ENCODE data around the gene NKX2-4. TPM values are rescaled to one million over a fixed set of nuclear protein-coding genes. Genes with fewer than 3 reads are reported as not detected.
"Not testable (repeated sequence)": the region's sequence is repeated elsewhere in the genome, so short reads cannot be mapped to it uniquely, and the experiment has no call there.

Gene NKX2-4
- total and polyA plus RNA-seq, 9 of the 15 experiments (the other 6 are each of a cell fraction or from before 2014, with no cell fraction given): not detected

- H3K4me3 ChIP-seq; H3K9me3 ChIP-seq (replicated peaks; ENCODE audit: control insufficient read depth, insufficient read depth, low read depth, low read length); H3K9ac ChIP-seq (ENCODE audit: insufficient read depth in 1 of 2, low read depth in 2 of 2, low read length in 2 of 2); POLR2A ChIA-PET; in situ Hi-C loops (cut with MboI); H2AFZ ChIP-seq (ENCODE audit: low read depth, low read length); H3K4me2 ChIP-seq (ENCODE audit: insufficient read depth, low read length); H4K20me1 ChIP-seq (replicated peaks; ENCODE audit: control insufficient read depth, insufficient read depth, low read length); BruUV-seq (replicated peaks); H3K27me3 ChIP-seq (ENCODE audit: control insufficient read depth in 2 of 2, insufficient read depth in 2 of 2, low read length in 2 of 2); intact Hi-C loops (cut with micrococcal nuclease); CTCF ChIA-PET (ENCODE audit: low intra/inter-chr PET ratio); H3K9me1 ChIP-seq (ENCODE audit: control insufficient read depth, insufficient read depth, low read length); H3K27ac ChIP-seq (ENCODE audit: extremely low read depth, low read depth, low read length); ATAC-seq; H3K79me2 ChIP-seq (ENCODE audit: control insufficient read depth, insufficient read depth, low read length); H3K4me1 ChIP-seq (replicated peaks in 1 of 2; ENCODE audit: control insufficient read depth in 2 of 2, insufficient read depth in 2 of 2, low read length in 2 of 2); DNase-seq (ENCODE audit: extremely low read depth in 1 of 4, low spot score in 3 of 4); FAIRE-seq: not testable (repeated sequence)
- peak; percentile 50; the same call in 1 of the 2 replicates for TF ChIP-seq CEBPB (tag; IDR thresholded peaks at IDR 0.05)
- H3K36me3 ChIP-seq (ENCODE audit: control insufficient read depth, insufficient read depth, low read length): peaks cover 63% of the 10 kb centered on the region; the same call in 2 of the 3 replicates
- WGBS (ENCODE audit: insufficient coverage, low coverage, missing lambda C conversion rate): 75% methylated on average over 5 of the region's 9 CpGs
Measured at GRCh38 chr20:21366273-21366672, 31.1 kb downstream of the NKX2-4 start.

- Histone ChIP-seq H3K79me2 (ENCODE audit: control insufficient read depth, insufficient read depth, low read length) (no peaks in the 10 kb centered on the region), H4K20me1 (replicated peaks; ENCODE audit: control insufficient read depth, insufficient read depth, low read length) (no peaks in the 10 kb centered on the region), H3K4me2 (ENCODE audit: insufficient read depth, low read length) (no peak overlapping the region), H3K27me3 (ENCODE audit: control insufficient read depth in 2 of 2, insufficient read depth in 2 of 2, low read length in 2 of 2) (no peaks in the 10 kb centered on the region), H2AFZ (ENCODE audit: low read depth, low read length) (no peak overlapping the region), H3K9me1 (ENCODE audit: control insufficient read depth, insufficient read depth, low read length) (no peaks in the 10 kb centered on the region), H3K9ac (ENCODE audit: insufficient read depth in 1 of 2, low read depth in 2 of 2, low read length in 2 of 2) (no peak overlapping the region), H3K4me3 (no peak overlapping the region), H3K9me3 (replicated peaks; ENCODE audit: control insufficient read depth, insufficient read depth, low read depth, low read length) (no peaks in the 10 kb centered on the region), H3K27ac (ENCODE audit: extremely low read depth, low read depth, low read length) (no peak overlapping the region), H3K36me3 (ENCODE audit: control insufficient read depth, insufficient read depth, low read length) (peaks cover 67% of the 10 kb centered on the region; the same call in 2 of the 3 replicates), H3K4me1 (replicated peaks in 1 of 2; ENCODE audit: control insufficient read depth in 2 of 2, insufficient read depth in 2 of 2, low read length in 2 of 2) (no peaks in the 10 kb centered on the region)
- ATAC-seq (no peak), FAIRE-seq (no peak), DNase-seq (ENCODE audit: extremely low read depth in 1 of 4, low spot score in 3 of 4) (no peak)
- BruUV-seq (replicated peaks): no TSS peak
- ChIA-PET CTCF (ENCODE audit: low intra/inter-chr PET ratio) (no interaction called here), POLR2A (no interaction called here)
- in situ Hi-C loops (cut with MboI): no loop called here
- intact Hi-C loops (cut with micrococcal nuclease): no loop called here
- WGBS (ENCODE audit: insufficient coverage, low coverage, missing lambda C conversion rate): 100% methylated on average over 3 of the region's 3 CpGs
- TF ChIP-seq ZNF274 (IDR thresholded peaks at IDR 0.05; ENCODE audit: borderline replicate concordance, low read depth, low read length) (no peak), ZNF76 (CRISPR knock-in tag; IDR thresholded peaks at IDR 0.05; ENCODE audit: borderline replicate concordance) (no peak), EP400 (IDR thresholded peaks at IDR 0.05) (no peak), ZNF217 (CRISPR knock-in tag; IDR thresholded peaks at IDR 0.05) (no peak)
Measured at GRCh38 chr20:21365771-21366170, 31.6 kb downstream of the NKX2-4 start.
